Coronary artery (tissue), 2 donors: ENCODE results near the gene TCEANC2.

Experiments used
- DNase-seq: peaks from one replicate; pipeline ENCODE4 v3.0.0-alpha.2; 2017; ENCODE audit warnings: low spot score
- H3K27ac ChIP-seq, 2 donors: fragments of 200-600 bp; sonication (generic); one replicate each; pipeline ENCODE4 v1.5.1; 2016 to 2019
- H3K4me3 ChIP-seq: fragments of 200-600 bp; sonication (generic); 2 replicates; pipeline ENCODE4 v1.5.1; 2016; ENCODE audit warnings: mild to moderate bottlenecking, moderate library complexity
- CTCF ChIP-seq: fragments of 200-600 bp; sonication (generic); IDR thresholded peaks from one replicate; pipeline ENCODE4 v1.5.1; 2019; ENCODE audit warnings: antibody characterized with exemption

The TCEANC2 gene

GRCh38 chr1:54152696-54153095 is 99.3 kb downstream of the TCEANC2 start, which contains the start of gene CDCP2:
CDCP2 (minus strand) TSS chr1:54153000; CDS start chr1:54152922, 78 bp downstream.
- Histone ChIP-seq H3K27ac (peak within 1 kb of the TSS in 1 of 2 donors; percentile 21), H3K4me3 (no peak within 1 kb of the TSS)
- TF ChIP-seq CTCF: no peak
- no peak for DNase-seq

- Histone ChIP-seq H3K4me3 (no peak overlapping the region), H3K27ac (peak overlapping the region in 1 of 2 donors; percentile 21)
- TF ChIP-seq CTCF: no peak
- no peak for DNase-seq
Measured at GRCh38 chr1:54153535-54154439, 100.4 kb downstream of the TCEANC2 start.
